Tibial nerve (tissue), 4 donors: ENCODE results near the gene EMD. TPM values are rescaled to one million over a fixed set of nuclear protein-coding genes. Genes with fewer than 3 reads are reported as not detected.

Experiments
- DNase-seq, 2 donors: peaks; one replicate each; pipeline ENCODE4 v3.0.0-alpha.2; 2019; ENCODE audit warnings: low spot score in 2 of 2
- H3K27ac ChIP-seq, 4 donors: fragments of 200-600 bp; sonication (generic) in 3 of 4; one replicate each; pipeline ENCODE4 v1.5.1; 2017 to 2019; ENCODE audit warnings: mild to moderate bottlenecking in 1 of 4
- H3K27me3 ChIP-seq, 2 donors: fragments of 200-600 bp; sonication (generic) in 1 of 2; one replicate each; pipeline versions ENCODE4 v1.5.1 to v1.6.0; 2017 to 2019
- H3K36me3 ChIP-seq, 3 donors: fragments of 200-600 bp; sonication (generic); one replicate each; pipeline ENCODE4 v1.5.1; 2018 to 2019
- H3K4me1 ChIP-seq, 4 donors: fragments of 200-600 bp; sonication (generic) in 3 of 4; one replicate each; pipeline ENCODE4 v1.5.1; 2017 to 2019
- H3K4me3 ChIP-seq, 4 donors: fragments of 200-600 bp; sonication (generic) in 3 of 4; one replicate each; pipeline ENCODE4 v1.5.1; 2017 to 2019; ENCODE audit warnings: mild to moderate bottlenecking in 1 of 4, moderate library complexity in 1 of 4
- H3K9me3 ChIP-seq, 4 donors: fragments of 200-600 bp; sonication (generic) in 3 of 4; one replicate each; pipeline ENCODE4 v1.5.1; 2017 to 2019
- EP300 ChIP-seq, 2 donors: sonication (generic); formaldehyde crosslinking; IDR thresholded peaks; one replicate each; pipeline ENCODE4 v1.6.1; 2017; ENCODE audit warnings: antibody characterized with exemption in 2 of 2, mild to moderate bottlenecking in 1 of 2
- POLR2A ChIP-seq, 2 donors: fragments of 450-650 bp; IDR thresholded peaks; one replicate each; pipeline ENCODE4 v1.6.1; 2017; ENCODE audit warnings: antibody characterized with exemption in 2 of 2, mild to moderate bottlenecking in 2 of 2, moderate library complexity in 2 of 2
- WGBS, 2 donors: methylation state at CpG; one replicate each; pipeline ENCODE4 v1.1.5; 2018; 5-methylcytosine and 5-hydroxymethylcytosine counted together
- small RNA-seq: library from RNA; depleted of rRNA; stranded (forward); fragments of <200 nt; gene quantifications from one replicate; pipeline ENCODE3, GENCODE V24; 2016
- total RNA-seq, 4 donors: library from RNA; depleted of rRNA; stranded (reverse); fragments of >200 nt; gene quantifications; one replicate each; pipeline ENCODE4 v1.1.0, GENCODE V29; 2016
- TF ChIP-seq, protein P1 (sequence below), 5 experiments: fragments of 200-600 bp in 3 of 5; fragments of 450-650 bp in 2 of 5; sonication (generic) in 3 of 5; IDR thresholded peaks; one replicate each; pipeline ENCODE4 v1.5.1; 2016 to 2019; ENCODE audit warnings: antibody characterized with exemption in 5 of 5, mild to moderate bottlenecking in 3 of 5, moderate library complexity in 2 of 5

Gene EMD
- total RNA-seq, 4 donors from 2014 or later = 38.0 to 72.6 (median 46.7) TPM

DNA sequence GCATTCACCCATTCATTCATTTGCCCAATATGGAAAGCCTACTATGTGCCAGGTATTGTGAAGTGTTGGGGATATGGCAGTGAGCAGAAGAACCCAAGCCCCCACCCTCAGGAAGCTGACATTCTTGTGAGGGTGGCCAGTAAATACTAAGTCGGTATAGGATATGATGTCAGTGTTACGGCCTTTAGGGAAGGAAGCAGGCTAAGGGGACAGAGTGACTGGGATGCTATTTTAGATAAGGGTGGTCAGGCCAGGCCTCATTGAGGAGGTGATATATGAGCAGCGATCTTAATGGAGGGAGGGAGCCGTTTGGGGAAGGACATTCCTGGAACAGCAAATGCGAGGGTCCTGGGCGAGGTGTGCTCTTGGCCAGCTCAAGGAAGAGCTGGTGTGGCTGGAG lies 51.4 kb downstream of the EMD start:
- TF ChIP-seq, protein P1, sequence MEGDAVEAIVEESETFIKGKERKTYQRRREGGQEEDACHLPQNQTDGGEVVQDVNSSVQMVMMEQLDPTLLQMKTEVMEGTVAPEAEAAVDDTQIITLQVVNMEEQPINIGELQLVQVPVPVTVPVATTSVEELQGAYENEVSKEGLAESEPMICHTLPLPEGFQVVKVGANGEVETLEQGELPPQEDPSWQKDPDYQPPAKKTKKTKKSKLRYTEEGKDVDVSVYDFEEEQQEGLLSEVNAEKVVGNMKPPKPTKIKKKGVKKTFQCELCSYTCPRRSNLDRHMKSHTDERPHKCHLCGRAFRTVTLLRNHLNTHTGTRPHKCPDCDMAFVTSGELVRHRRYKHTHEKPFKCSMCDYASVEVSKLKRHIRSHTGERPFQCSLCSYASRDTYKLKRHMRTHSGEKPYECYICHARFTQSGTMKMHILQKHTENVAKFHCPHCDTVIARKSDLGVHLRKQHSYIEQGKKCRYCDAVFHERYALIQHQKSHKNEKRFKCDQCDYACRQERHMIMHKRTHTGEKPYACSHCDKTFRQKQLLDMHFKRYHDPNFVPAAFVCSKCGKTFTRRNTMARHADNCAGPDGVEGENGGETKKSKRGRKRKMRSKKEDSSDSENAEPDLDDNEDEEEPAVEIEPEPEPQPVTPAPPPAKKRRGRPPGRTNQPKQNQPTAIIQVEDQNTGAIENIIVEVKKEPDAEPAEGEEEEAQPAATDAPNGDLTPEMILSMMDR (IDR thresholded peaks at IDR 0.05) = no peak
- no peak for TF ChIP-seq POLR2A (IDR thresholded peaks at IDR 0.05)
- TF ChIP-seq EP300 (IDR thresholded peaks at IDR 0.05) = no peak
- peaks cover 0 to 39% (median 0%) of the 10 kb centered on the region in 3 donors for H3K36me3 ChIP-seq
- no peak overlapping the region for H3K4me3 ChIP-seq
- no peaks in the 10 kb centered on the region for H3K9me3 ChIP-seq
- H3K27ac ChIP-seq = peak overlapping the region in 2 of 4 donors; percentile 59
- no peak for DNase-seq
- WGBS, 2 donors = 66 to 83% methylated on average over 6 of the region's 6 CpGs
- H3K27me3 ChIP-seq = no peaks in the 10 kb centered on the region
- H3K4me1 ChIP-seq = peaks cover 0 to 23% (median 0%) of the 10 kb centered on the region in 4 donors

DNA sequence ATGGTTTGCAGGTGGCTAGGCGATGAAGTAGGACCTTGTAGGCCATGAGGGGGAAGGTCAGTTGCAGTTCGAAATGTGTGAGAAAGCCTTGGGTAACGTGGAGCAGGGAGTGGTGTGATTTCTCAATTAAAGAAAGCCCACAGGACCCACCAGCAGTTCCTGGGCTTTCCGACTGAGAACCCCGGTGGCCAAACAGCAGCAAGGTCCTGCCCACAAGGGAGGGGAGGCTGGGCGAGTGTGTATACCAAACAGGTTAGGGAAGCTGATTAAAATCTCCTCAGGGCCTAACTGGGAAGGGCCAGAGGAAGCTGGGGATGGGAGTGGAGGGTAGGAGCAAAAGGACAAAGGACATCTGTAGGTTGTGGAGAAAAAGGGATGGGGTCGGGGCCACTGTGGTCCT lies 51.8 kb downstream of the EMD start:
- 57 to 61% methylated on average over 7 of the region's 7 CpGs for WGBS, 2 donors
- H3K27me3 ChIP-seq = no peaks in the 10 kb centered on the region
- peaks cover 0 to 40% (median 0%) of the 10 kb centered on the region in 3 donors for H3K36me3 ChIP-seq
- no peak for DNase-seq
- peak overlapping the region in 2 of 4 donors; percentile 59 for H3K27ac ChIP-seq
- no peaks in the 10 kb centered on the region for H3K9me3 ChIP-seq
- TF ChIP-seq, protein P1 (IDR thresholded peaks at IDR 0.05) = no peak
- no peak for TF ChIP-seq EP300 (IDR thresholded peaks at IDR 0.05)
- no peak for TF ChIP-seq POLR2A (IDR thresholded peaks at IDR 0.05)
- H3K4me3 ChIP-seq = no peak overlapping the region
- peaks cover 0 to 23% (median 0%) of the 10 kb centered on the region in 4 donors for H3K4me1 ChIP-seq

Small RNAs within 50 kb of the gene (small RNA-seq; reads per million reads assigned to genes)
- not detected for gene SNORA70

Other genes with a start within 250 kb of the EMD start
- not detected for gene OPN1LW, start 235.1 kb upstream of the EMD start, total RNA-seq
- gene OPN1MW, start 196.7 kb upstream of the EMD start, total RNA-seq = not detected
- not detected for gene OPN1MW2, start 159.5 kb upstream of the EMD start, total RNA-seq
- not detected for gene OPN1MW3, start 121.7 kb upstream of the EMD start, total RNA-seq
- gene TEX28, start 84.2 kb upstream of the EMD start, total RNA-seq = not detected
- gene TKTL1, start 83.5 kb upstream of the EMD start, total RNA-seq = not detected
- gene FLNA, start 4.7 kb upstream of the EMD start, total RNA-seq = 1,000 to 10,000 TPM in 3 of 4 donors, 100 to 1,000 TPM in 1; 995 to 1,349 (median 1,139) TPM
- gene RPL10, start 19.1 kb downstream of the EMD start, total RNA-seq = 1,000 to 10,000 TPM; 4,372 to 6,501 (median 5,244) TPM
- 10 to 100 TPM; 21.4 to 36.0 (median 28.6) TPM for gene DNASE1L1, start 30.0 kb downstream of the EMD start, total RNA-seq
- gene TAFAZZIN, start 32.2 kb downstream of the EMD start, total RNA-seq = 100 to 1,000 TPM in 2 of 4 donors, 10 to 100 TPM in 2; 78.9 to 138 (median 97.7) TPM
- gene ATP6AP1, start 49.4 kb downstream of the EMD start, total RNA-seq = 10 to 100 TPM; 42.9 to 59.7 (median 50.4) TPM
- 100 to 1,000 TPM; 114 to 179 (median 152) TPM for gene GDI1, start 57.9 kb downstream of the EMD start, total RNA-seq
- 10 to 100 TPM; 47.5 to 90.6 (median 63.0) TPM for gene FAM50A, start 64.8 kb downstream of the EMD start, total RNA-seq
- gene PLXNA3, start 79.0 kb downstream of the EMD start, total RNA-seq = 10 to 100 TPM; 17.0 to 44.4 (median 24.2) TPM
- gene LAGE3, start 100.0 kb downstream of the EMD start, total RNA-seq = 10 to 100 TPM; 18.8 to 46.5 (median 35.0) TPM
- gene UBL4A, start 107.3 kb downstream of the EMD start, total RNA-seq = 10 to 100 TPM; 39.0 to 58.5 (median 43.4) TPM
- gene SLC10A3, start 111.3 kb downstream of the EMD start, total RNA-seq = 10 to 100 TPM; 17.8 to 40.6 (median 27.0) TPM
- 10 to 100 TPM; 40.9 to 76.5 (median 55.7) TPM for gene FAM3A, start 136.9 kb downstream of the EMD start, total RNA-seq
- gene G6PD, start 167.6 kb downstream of the EMD start, total RNA-seq = 10 to 100 TPM; 30.6 to 89.7 (median 41.8) TPM
- gene IKBKG, start 168.3 kb downstream of the EMD start, total RNA-seq = 10 to 100 TPM; 14.2 to 43.1 (median 29.0) TPM
- gene CTAG1A, start 205.8 kb downstream of the EMD start, total RNA-seq = not detected
- gene CTAG1B, start 240.0 kb downstream of the EMD start, total RNA-seq = not detected